ENCODE measurements around the gene RHOBTB1. TPM values are rescaled to one million over a fixed set of nuclear protein-coding genes. Genes with fewer than 3 reads are reported as not detected.

RHOBTB1 gene
- total and polyA plus RNA-seq, 9 of the 15 experiments (the other 6 are each of a cell fraction or from before 2014, with no cell fraction given): 1.7 to 11.7 (median 9.3) TPM

DNA sequence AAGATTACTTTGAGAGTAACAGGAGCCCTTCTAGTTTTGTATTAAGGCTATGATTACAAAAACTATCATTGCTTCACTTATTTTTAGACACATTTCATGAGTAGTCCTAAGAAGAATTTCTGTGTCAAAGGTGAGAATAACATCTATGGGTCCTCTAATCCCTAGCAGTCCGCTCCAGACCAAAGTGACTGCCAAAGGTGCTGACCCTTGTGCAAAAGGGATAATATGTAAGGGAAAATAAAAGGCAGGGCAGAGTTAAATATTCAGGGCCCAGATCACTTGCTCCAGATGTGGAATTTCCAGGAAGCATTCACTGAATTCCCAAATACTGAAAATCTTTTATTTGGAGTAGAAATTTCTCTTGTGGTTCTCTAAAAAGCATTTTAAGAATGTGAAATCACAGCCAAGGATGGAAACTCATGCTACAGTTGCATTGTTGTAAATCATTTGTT is 29.3 kb downstream of the RHOBTB1 start:
- no peak overlapping the region for H2AFZ ChIP-seq (ENCODE audit: low read depth, low read length)
- FAIRE-seq (no peak), DNase-seq (ENCODE audit: extremely low read depth in 1 of 4, low spot score in 3 of 4) (no peak), ATAC-seq (no peak)
- no peaks in the 10 kb centered on the region for H3K27me3 ChIP-seq (ENCODE audit: control insufficient read depth in 2 of 2, insufficient read depth in 2 of 2, low read length in 2 of 2)
- CTCF ChIA-PET (ENCODE audit: low intra/inter-chr PET ratio): no interaction called here
- POLR2A ChIA-PET: no interaction called here
- no peaks in the 10 kb centered on the region; the same call in 2 of the 3 replicates for H3K36me3 ChIP-seq (ENCODE audit: control insufficient read depth, insufficient read depth, low read length)
- 0% methylated on average over 1 of the region's 1 CpG for WGBS (ENCODE audit: insufficient coverage, low coverage, missing lambda C conversion rate)
- intact Hi-C loops (cut with micrococcal nuclease): no loop called here
- no peak overlapping the region for H3K4me3 ChIP-seq
- H3K79me2 ChIP-seq (ENCODE audit: control insufficient read depth, insufficient read depth, low read length): no peaks in the 10 kb centered on the region
- H3K4me1 ChIP-seq (replicated peaks in 1 of 2; ENCODE audit: control insufficient read depth in 2 of 2, insufficient read depth in 2 of 2, low read length in 2 of 2): no peaks in the 10 kb centered on the region
- H3K4me2 ChIP-seq (ENCODE audit: insufficient read depth, low read length): no peak overlapping the region
- in situ Hi-C loops (cut with MboI): no loop called here
- H4K20me1 ChIP-seq (replicated peaks; ENCODE audit: control insufficient read depth, insufficient read depth, low read length): no peaks in the 10 kb centered on the region
- H3K9me3 ChIP-seq (replicated peaks; ENCODE audit: control insufficient read depth, insufficient read depth, low read depth, low read length): no peaks in the 10 kb centered on the region
- no peak overlapping the region for H3K27ac ChIP-seq (ENCODE audit: extremely low read depth, low read depth, low read length)
- H3K9me1 ChIP-seq (ENCODE audit: control insufficient read depth, insufficient read depth, low read length): no peaks in the 10 kb centered on the region
- no peak overlapping the region for H3K9ac ChIP-seq (ENCODE audit: insufficient read depth in 1 of 2, low read depth in 2 of 2, low read length in 2 of 2)
- no TSS peak for BruUV-seq (replicated peaks)
- no peak for TF ChIP-seq RBM39 (optimal IDR thresholded peaks at IDR 0.05; ENCODE audit: low read depth, low read length)
- TF ChIP-seq, protein P1, sequence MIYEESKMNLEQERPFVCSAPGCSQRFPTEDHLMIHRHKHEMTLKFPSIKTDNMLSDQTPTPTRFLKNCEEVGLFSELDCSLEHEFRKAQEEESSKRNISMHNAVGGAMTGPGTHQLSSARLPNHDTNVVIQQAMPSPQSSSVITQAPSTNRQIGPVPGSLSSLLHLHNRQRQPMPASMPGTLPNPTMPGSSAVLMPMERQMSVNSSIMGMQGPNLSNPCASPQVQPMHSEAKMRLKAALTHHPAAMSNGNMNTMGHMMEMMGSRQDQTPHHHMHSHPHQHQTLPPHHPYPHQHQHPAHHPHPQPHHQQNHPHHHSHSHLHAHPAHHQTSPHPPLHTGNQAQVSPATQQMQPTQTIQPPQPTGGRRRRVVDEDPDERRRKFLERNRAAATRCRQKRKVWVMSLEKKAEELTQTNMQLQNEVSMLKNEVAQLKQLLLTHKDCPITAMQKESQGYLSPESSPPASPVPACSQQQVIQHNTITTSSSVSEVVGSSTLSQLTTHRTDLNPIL (CRISPR knock-in tag; IDR thresholded peaks at IDR 0.05): no peak
- TF ChIP-seq, protein P2, sequence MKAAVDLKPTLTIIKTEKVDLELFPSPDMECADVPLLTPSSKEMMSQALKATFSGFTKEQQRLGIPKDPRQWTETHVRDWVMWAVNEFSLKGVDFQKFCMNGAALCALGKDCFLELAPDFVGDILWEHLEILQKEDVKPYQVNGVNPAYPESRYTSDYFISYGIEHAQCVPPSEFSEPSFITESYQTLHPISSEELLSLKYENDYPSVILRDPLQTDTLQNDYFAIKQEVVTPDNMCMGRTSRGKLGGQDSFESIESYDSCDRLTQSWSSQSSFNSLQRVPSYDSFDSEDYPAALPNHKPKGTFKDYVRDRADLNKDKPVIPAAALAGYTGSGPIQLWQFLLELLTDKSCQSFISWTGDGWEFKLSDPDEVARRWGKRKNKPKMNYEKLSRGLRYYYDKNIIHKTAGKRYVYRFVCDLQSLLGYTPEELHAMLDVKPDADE (conservative IDR thresholded peaks at IDR 0.05; ENCODE audit: control insufficient read depth, low read depth, low read length): no peak
- TF ChIP-seq, protein P3, sequence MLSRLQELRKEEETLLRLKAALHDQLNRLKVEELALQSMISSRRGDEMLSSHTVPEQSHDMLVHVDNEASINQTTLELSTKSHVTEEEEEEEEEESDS (CRISPR knock-in tag; IDR thresholded peaks at IDR 0.05): no peak
- no peak for TF ChIP-seq BACH1 (tag; IDR thresholded peaks at IDR 0.05)
- no peak for TF ChIP-seq NFIX (CRISPR knock-in tag; IDR thresholded peaks at IDR 0.05; ENCODE audit: low read depth)
- TF ChIP-seq, protein P4, sequence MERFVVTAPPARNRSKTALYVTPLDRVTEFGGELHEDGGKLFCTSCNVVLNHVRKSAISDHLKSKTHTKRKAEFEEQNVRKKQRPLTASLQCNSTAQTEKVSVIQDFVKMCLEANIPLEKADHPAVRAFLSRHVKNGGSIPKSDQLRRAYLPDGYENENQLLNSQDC (CRISPR knock-in tag; IDR thresholded peaks at IDR 0.05): no peak
- TF ChIP-seq RBM34 (IDR thresholded peaks at IDR 0.05; ENCODE audit: borderline replicate concordance, insufficient read depth, low read length): no peak
- TF ChIP-seq E2F3 (CRISPR knock-in tag; IDR thresholded peaks at IDR 0.05): no peak
- TF ChIP-seq KLF1 (tag; IDR thresholded peaks at IDR 0.05): no peak
- TF ChIP-seq ZNF584 (CRISPR knock-in tag; IDR thresholded peaks at IDR 0.05; ENCODE audit: low read depth): no peak
- no peak for TF ChIP-seq TGIF2 (CRISPR knock-in tag; IDR thresholded peaks at IDR 0.05)
- no peak for TF ChIP-seq GTF2F1 (IDR thresholded peaks at IDR 0.05; ENCODE audit: low read depth, low read length)
- TF ChIP-seq MIER1 (IDR thresholded peaks at IDR 0.05; ENCODE audit: low read depth): no peak
- TF ChIP-seq, protein P5, sequence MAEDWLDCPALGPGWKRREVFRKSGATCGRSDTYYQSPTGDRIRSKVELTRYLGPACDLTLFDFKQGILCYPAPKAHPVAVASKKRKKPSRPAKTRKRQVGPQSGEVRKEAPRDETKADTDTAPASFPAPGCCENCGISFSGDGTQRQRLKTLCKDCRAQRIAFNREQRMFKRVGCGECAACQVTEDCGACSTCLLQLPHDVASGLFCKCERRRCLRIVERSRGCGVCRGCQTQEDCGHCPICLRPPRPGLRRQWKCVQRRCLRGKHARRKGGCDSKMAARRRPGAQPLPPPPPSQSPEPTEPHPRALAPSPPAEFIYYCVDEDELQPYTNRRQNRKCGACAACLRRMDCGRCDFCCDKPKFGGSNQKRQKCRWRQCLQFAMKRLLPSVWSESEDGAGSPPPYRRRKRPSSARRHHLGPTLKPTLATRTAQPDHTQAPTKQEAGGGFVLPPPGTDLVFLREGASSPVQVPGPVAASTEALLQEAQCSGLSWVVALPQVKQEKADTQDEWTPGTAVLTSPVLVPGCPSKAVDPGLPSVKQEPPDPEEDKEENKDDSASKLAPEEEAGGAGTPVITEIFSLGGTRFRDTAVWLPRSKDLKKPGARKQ (CRISPR knock-in tag; IDR thresholded peaks at IDR 0.05): no peak
- TF ChIP-seq MTA1 (IDR thresholded peaks at IDR 0.05; ENCODE audit: borderline replicate concordance): no peak
- no peak for TF ChIP-seq RFX1 (IDR thresholded peaks at IDR 0.05)
- TF ChIP-seq MYC (IDR thresholded peaks at IDR 0.05; ENCODE audit: low read depth, low read length): no peak
- no peak for TF ChIP-seq MYC (CRISPR knock-in tag; IDR thresholded peaks at IDR 0.05; ENCODE audit: borderline replicate concordance, low read depth)
- TF ChIP-seq DMBX1 (CRISPR knock-in tag; IDR thresholded peaks at IDR 0.05; ENCODE audit: borderline replicate concordance): no peak

All from K562 (cell line).